Hepatocyte (in vitro differentiated cells): ENCODE results near the gene LIPC.

Experiments
- EZH2 ChIP-seq: fragments of 200-600 bp; sonication (generic); IDR thresholded peaks from 2 replicates; pipeline ENCODE4 v1.6.1; 2016; ENCODE audit warnings: antibody characterized with exemption, mild to moderate bottlenecking, borderline replicate concordance
- EZH2phosphoT487 ChIP-seq: fragments of 200-600 bp; sonication (generic); IDR thresholded peaks from one replicate; pipeline ENCODE4 v1.6.1; 2018; ENCODE audit warnings: antibody characterized with exemption, mild to moderate bottlenecking, low read depth, moderate library complexity; ENCODE audit not compliant: unreplicated experiment, severe bottlenecking
- TF ChIP-seq, protein P1 (sequence below): fragments of 200-600 bp; sonication (generic); IDR thresholded peaks from 2 replicates; pipeline ENCODE4 v1.5.1; 2016; ENCODE audit warnings: antibody characterized with exemption, mild to moderate bottlenecking; ENCODE audit not compliant: poor library complexity

DNA sequence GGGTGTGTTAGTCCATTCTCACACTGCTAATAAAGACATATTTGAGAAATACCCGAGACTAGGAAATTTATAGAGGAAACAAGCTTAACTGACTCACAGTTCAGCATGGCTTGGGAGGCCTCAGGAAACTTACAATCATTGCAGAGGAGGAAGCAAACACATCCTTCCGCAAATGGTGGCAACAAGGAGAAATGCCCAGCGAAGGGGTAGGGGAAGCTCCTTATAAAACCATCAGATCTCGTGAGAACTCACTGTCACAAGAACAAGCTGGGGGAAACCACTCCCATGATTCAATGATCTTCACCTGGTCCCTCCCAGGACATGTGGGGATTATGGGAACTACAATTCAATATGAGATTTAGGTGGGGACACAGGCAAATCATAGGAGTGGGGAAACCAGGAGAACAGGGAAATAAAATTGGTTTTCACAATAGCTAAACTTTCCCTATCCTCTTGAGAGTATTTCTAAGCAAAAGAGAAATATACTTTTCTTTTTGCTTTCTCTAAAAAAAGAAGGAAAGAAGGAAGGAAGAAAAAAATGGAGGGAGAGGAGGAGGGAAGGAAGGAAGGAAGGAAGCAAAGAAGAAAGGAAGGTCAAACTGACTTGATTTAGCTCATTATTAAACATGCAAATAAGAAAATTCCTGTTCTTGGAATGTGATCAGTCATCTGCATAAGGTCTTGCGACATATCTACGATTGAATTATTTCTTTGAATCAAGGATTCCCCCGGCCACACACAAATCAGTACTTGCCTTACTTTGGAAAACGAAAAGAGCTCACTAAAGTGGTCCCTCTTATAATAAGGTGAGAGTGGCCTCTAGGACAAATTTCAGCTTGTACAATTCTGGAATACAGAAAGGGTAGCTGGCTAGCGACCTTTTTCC, 75.2 kb downstream of the LIPC start:
- TF ChIP-seq, protein P1, sequence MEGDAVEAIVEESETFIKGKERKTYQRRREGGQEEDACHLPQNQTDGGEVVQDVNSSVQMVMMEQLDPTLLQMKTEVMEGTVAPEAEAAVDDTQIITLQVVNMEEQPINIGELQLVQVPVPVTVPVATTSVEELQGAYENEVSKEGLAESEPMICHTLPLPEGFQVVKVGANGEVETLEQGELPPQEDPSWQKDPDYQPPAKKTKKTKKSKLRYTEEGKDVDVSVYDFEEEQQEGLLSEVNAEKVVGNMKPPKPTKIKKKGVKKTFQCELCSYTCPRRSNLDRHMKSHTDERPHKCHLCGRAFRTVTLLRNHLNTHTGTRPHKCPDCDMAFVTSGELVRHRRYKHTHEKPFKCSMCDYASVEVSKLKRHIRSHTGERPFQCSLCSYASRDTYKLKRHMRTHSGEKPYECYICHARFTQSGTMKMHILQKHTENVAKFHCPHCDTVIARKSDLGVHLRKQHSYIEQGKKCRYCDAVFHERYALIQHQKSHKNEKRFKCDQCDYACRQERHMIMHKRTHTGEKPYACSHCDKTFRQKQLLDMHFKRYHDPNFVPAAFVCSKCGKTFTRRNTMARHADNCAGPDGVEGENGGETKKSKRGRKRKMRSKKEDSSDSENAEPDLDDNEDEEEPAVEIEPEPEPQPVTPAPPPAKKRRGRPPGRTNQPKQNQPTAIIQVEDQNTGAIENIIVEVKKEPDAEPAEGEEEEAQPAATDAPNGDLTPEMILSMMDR: no peak
- TF ChIP-seq EZH2 (no peak), EZH2phosphoT487 (no peak)
